ENCODE data around the gene EPHA2.

The EPHA2 gene

DNA sequence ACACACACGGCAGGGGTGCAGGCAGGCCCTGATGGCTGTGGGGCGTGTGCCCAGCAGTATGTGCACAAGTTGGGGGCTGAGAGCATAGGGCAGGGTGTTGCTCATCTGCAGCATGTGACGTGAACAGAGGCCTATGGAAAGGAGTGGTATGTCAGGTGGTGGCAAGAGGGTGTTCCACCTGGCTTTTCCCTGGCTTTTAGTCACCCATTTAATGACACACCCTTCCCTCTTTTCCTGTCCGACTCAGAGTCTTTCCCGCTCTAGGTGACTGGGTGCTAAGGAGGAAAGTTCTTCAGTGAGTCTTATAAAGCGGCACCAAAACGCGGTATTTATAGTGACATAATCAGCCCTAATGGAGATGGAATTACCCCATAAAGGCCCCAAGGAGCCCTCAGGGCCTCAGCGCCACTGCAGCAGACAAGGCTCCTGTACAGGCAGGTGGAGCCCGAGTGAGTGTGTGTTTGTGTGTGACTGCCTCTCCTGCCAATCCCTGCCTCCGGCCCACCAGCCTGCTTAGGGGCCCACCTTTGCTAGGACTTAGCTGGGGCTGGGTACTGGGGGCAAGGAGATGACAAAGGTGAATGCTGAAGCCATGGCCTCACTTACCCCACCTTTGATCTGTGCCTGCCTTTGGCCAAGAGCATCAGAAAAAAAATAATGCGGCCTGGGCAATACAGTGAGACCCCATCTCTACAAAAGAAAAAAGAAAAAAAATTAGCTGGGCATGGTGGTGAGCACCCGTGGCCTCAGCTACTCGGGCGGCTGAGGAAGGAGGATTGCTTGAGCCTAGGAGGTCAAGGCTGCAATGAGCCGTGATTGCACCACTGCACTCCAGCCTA is 3.3 kb upstream of the EPHA2 start:
- H3K27me3 ChIP-seq (ENCODE audit: control insufficient read depth, insufficient read depth, low read length): no peaks in the 10 kb centered on the region
- no peaks in the 10 kb centered on the region for H3K4me1 ChIP-seq (ENCODE audit: control insufficient read depth, insufficient read depth, low read length)
- H3K9ac ChIP-seq (ENCODE audit: low read length): no peak overlapping the region
- H3K27ac ChIP-seq (ENCODE audit: low read depth, low read length): no peak overlapping the region
- no peaks in the 10 kb centered on the region for H3K36me3 ChIP-seq (ENCODE audit: control insufficient read depth, insufficient read depth, low read length)
- H3K4me3 ChIP-seq (ENCODE audit: low read length): no peak overlapping the region

GRCh38 chr1:16158025-16158424 is 2.2 kb upstream of the EPHA2 start:
- no peaks in the 10 kb centered on the region for H3K4me1 ChIP-seq (ENCODE audit: control insufficient read depth, insufficient read depth, low read length)
- H3K27me3 ChIP-seq (ENCODE audit: control insufficient read depth, insufficient read depth, low read length): no peaks in the 10 kb centered on the region
- H3K9ac ChIP-seq (ENCODE audit: low read length): no peak overlapping the region
- H3K27ac ChIP-seq (ENCODE audit: low read depth, low read length): no peak overlapping the region
- no peaks in the 10 kb centered on the region for H3K36me3 ChIP-seq (ENCODE audit: control insufficient read depth, insufficient read depth, low read length)
- H3K4me3 ChIP-seq (ENCODE audit: low read length): no peak overlapping the region

DNA sequence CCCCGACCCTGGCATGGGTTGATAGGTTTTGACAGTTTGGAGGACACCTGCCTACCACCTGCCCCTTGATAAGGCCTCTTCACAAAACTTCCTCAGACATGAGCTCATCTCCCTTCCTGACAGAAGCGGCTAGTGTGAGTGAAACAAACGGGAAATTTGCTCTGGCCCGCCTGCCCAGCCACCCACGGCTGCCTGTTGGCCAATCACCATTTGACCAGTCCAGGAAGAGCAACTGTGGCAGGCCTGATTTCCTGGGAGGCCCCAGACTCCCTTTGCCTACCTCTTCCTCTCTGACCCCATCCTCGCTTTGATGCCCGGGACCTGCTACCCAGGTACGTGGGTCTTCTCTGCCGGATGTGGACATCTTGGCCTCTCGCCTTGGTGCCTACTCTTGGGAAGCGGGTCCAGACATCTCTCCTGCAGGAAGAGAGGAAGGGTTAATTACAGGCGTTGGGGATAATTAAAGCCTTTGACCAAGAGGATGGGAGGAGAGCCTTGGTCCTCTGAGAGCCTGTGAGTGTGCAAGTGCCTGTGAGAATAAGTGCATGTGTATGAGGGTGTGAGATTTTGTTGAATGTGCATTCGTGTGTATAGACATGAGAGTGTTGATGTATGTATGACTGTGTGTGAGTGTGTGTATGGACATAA is 1.1 kb upstream of the EPHA2 start:
- H3K27ac ChIP-seq (ENCODE audit: low read depth, low read length): no peak overlapping the region
- H3K4me3 ChIP-seq (ENCODE audit: low read length): no peak overlapping the region
- H3K27me3 ChIP-seq (ENCODE audit: control insufficient read depth, insufficient read depth, low read length): no peaks in the 10 kb centered on the region
- no peak overlapping the region for H3K9ac ChIP-seq (ENCODE audit: low read length)
- H3K4me1 ChIP-seq (ENCODE audit: control insufficient read depth, insufficient read depth, low read length): no peaks in the 10 kb centered on the region
- no peaks in the 10 kb centered on the region for H3K36me3 ChIP-seq (ENCODE audit: control insufficient read depth, insufficient read depth, low read length)

DNA sequence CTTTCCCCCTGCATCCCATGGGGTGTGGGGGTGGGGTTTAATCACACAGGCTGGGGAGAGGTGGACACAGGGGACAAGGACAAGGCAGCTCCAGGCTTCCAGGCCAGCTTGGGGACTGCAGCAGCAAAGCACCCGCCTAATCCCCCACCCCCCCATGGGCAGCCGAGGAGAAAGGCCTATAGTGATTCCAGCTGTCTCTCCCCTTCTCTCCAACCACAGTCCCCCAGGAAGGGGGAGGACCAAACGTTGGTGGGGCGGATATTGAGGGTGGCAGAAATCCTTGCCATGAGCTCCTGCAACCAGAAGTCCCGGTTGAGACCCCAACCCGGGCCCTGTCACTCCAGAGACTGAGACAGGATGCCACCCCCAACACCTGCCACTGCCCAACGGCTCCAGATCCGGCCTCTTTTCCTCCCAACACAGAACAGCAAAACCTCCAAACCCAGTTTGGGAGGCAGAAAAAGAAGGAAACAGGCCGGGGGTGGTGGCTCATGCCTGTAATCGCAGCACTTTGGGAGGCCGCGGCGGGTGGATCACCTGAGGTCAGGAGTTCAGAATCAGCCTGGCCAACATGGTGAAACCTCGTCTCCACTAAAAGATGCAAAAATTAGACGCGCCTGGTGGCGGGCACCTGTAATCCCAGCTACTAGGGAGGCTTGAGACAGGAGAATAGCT is 1.7 kb downstream of the EPHA2 start:
- H3K4me3 ChIP-seq (ENCODE audit: low read length): peak overlapping the region; percentile 84
- no peaks in the 10 kb centered on the region for H3K27me3 ChIP-seq (ENCODE audit: control insufficient read depth, insufficient read depth, low read length)
- H3K4me1 ChIP-seq (ENCODE audit: control insufficient read depth, insufficient read depth, low read length): no peaks in the 10 kb centered on the region
- no peaks in the 10 kb centered on the region for H3K36me3 ChIP-seq (ENCODE audit: control insufficient read depth, insufficient read depth, low read length)
- no peak overlapping the region for H3K9ac ChIP-seq (ENCODE audit: low read length)
- H3K27ac ChIP-seq (ENCODE audit: low read depth, low read length): no peak overlapping the region

GRCh38 chr1:16153096-16153998 is 2.5 kb downstream of the EPHA2 start:
- Histone ChIP-seq H3K9ac (ENCODE audit: low read length) (no peak overlapping the region), H3K27ac (ENCODE audit: low read depth, low read length) (no peak overlapping the region), H3K4me1 (ENCODE audit: control insufficient read depth, insufficient read depth, low read length) (no peaks in the 10 kb centered on the region), H3K27me3 (ENCODE audit: control insufficient read depth, insufficient read depth, low read length) (no peaks in the 10 kb centered on the region), H3K36me3 (ENCODE audit: control insufficient read depth, insufficient read depth, low read length) (peaks cover 4% of the 10 kb centered on the region), H3K4me3 (ENCODE audit: low read length) (peak overlapping the region; percentile 84)

DNA sequence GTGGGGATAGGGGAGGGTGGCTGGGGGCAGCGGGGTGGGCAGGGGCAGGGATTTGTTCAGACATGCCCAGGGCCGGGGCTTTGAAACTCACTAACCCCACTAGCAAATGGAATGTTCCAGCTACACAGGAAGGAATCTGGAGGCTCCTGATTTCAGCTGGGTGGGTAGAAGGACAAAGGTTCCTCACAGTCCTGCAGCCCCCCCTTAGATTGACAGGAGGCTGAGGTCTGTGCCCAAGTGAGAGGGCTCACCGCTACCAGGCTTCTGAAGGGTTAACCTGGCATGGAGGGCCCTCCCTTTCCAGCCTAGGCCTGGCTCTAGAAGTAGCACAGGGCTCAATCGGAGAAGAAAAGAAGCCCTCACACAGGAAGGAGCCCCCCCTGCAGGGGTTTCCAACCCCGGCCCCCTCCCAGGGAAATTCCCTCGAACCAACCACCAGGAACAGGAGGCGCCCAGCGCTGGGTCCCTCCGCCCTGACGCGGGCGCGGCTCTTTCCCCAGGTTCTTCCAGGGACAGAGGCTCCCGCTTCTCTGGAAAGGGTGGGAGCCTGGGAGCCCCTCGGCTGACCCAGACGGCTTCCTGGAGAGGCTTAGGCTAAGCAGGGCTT is 3.3 kb downstream of the EPHA2 start:
- Histone ChIP-seq H3K27ac (ENCODE audit: low read depth, low read length) (no peak overlapping the region), H3K9ac (ENCODE audit: low read length) (no peak overlapping the region), H3K4me1 (ENCODE audit: control insufficient read depth, insufficient read depth, low read length) (no peaks in the 10 kb centered on the region), H3K4me3 (ENCODE audit: low read length) (peak overlapping the region; percentile 38), H3K36me3 (ENCODE audit: control insufficient read depth, insufficient read depth, low read length) (peaks cover 6% of the 10 kb centered on the region), H3K27me3 (ENCODE audit: control insufficient read depth, insufficient read depth, low read length) (no peaks in the 10 kb centered on the region)

GRCh38 chr1:16151995-16152384 is 3.9 kb downstream of the EPHA2 start:
- Histone ChIP-seq H3K4me1 (ENCODE audit: control insufficient read depth, insufficient read depth, low read length) (no peaks in the 10 kb centered on the region), H3K27ac (ENCODE audit: low read depth, low read length) (no peak overlapping the region), H3K9ac (ENCODE audit: low read length) (no peak overlapping the region), H3K4me3 (ENCODE audit: low read length) (no peak overlapping the region), H3K36me3 (ENCODE audit: control insufficient read depth, insufficient read depth, low read length) (peaks cover 6% of the 10 kb centered on the region), H3K27me3 (ENCODE audit: control insufficient read depth, insufficient read depth, low read length) (no peaks in the 10 kb centered on the region)

DNA sequence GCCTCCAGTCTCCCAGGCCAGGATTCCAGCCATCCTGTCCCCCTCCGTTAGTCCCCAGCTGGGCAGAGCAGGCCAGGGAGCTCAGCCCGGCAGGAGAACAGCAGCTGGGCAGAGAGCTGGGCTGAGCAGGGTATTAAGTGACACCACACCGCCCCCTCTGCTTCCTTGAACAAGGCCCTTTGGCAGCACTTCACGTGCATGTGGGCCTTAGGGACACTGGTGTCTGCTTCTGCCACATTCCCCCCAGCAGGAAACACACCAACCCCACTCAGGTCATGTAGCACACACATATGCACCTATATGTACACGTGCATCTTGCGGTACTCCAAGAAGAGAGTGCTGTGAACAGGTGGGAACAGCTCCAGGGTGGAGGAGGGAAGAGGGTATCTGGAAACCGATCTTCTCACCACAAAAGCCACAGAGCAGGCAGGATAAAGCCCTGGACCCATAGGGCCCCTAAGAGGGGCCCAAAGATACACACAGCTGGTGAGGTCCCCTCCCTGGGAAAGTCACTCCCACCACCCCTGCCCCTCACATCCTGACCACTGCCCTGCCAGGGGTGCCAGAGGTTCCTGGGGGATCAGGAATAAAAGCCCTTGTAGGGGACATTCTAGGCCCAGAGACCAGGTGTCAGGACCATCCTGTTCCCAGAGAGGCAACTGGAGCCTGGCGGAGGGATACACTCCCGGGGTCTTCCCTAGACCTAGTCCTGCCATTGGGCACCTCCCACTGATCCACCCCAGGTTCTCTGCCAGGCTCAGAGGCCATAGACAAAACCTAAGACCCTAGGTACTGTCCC is 4.5 kb downstream of the EPHA2 start:
- peaks cover 6% of the 10 kb centered on the region for H3K36me3 ChIP-seq (ENCODE audit: control insufficient read depth, insufficient read depth, low read length)
- no peak overlapping the region for H3K4me3 ChIP-seq (ENCODE audit: low read length)
- no peaks in the 10 kb centered on the region for H3K27me3 ChIP-seq (ENCODE audit: control insufficient read depth, insufficient read depth, low read length)

GRCh38 chr1:16150508-16150907 is 5.4 kb downstream of the EPHA2 start:
- peaks cover 6% of the 10 kb centered on the region for H3K36me3 ChIP-seq (ENCODE audit: control insufficient read depth, insufficient read depth, low read length)
- H3K4me1 ChIP-seq (ENCODE audit: control insufficient read depth, insufficient read depth, low read length): peaks cover 11% of the 10 kb centered on the region
- no peak overlapping the region for H3K9ac ChIP-seq (ENCODE audit: low read length)
- H3K27me3 ChIP-seq (ENCODE audit: control insufficient read depth, insufficient read depth, low read length): peaks cover under 1% of the 10 kb centered on the region
- no peak overlapping the region for H3K27ac ChIP-seq (ENCODE audit: low read depth, low read length)
- no peak overlapping the region for H3K4me3 ChIP-seq (ENCODE audit: low read length)

More for the DNA sequence above, 4.5 kb downstream of the EPHA2 start:
- no peak overlapping the region for H3K27ac ChIP-seq (ENCODE audit: low read depth, low read length)
- no peak overlapping the region for H3K9ac ChIP-seq (ENCODE audit: low read length)
- peaks cover 6% of the 10 kb centered on the region for H3K4me1 ChIP-seq (ENCODE audit: control insufficient read depth, insufficient read depth, low read length)

- H3K4me1 ChIP-seq (ENCODE audit: control insufficient read depth, insufficient read depth, low read length): peaks cover 14% of the 10 kb centered on the region
- no peak overlapping the region for H3K27ac ChIP-seq (ENCODE audit: low read depth, low read length)
Measured at GRCh38 chr1:16149702-16150488, 6.0 kb downstream of the EPHA2 start.

More at GRCh38 chr1:16149702-16150488, 6.0 kb downstream of the EPHA2 start:
- Histone ChIP-seq H3K4me3 (ENCODE audit: low read length) (no peak overlapping the region), H3K9ac (ENCODE audit: low read length) (no peak overlapping the region), H3K27me3 (ENCODE audit: control insufficient read depth, insufficient read depth, low read length) (peaks cover 2% of the 10 kb centered on the region), H3K36me3 (ENCODE audit: control insufficient read depth, insufficient read depth, low read length) (peaks cover 6% of the 10 kb centered on the region)

Measured in rectal smooth muscle tissue (tissue), 1 donor.